Fibroblast of lung (primary cell): ENCODE data around the gene OPRM1. TPM values are rescaled to one million over a fixed set of nuclear protein-coding genes. Genes with fewer than 3 reads are reported as not detected.

Experiments
- DNase-seq, 2 donors: peaks; one replicate each; pipeline versions ENCODE4 v3.0.0 to v3.0.0-alpha.2; 2010; ENCODE audit warnings: low read depth in 2 of 2
- H2AFZ ChIP-seq: 2 replicates; pipeline ENCODE4 v1.5.1; 2012; ENCODE audit warnings: low read length, control low read depth, inconsistent platforms
- H3K27ac ChIP-seq: 2 replicates; pipeline ENCODE4 v1.5.1; 2011; ENCODE audit warnings: low read length, control low read depth; ENCODE audit not compliant: insufficient read depth
- H3K27me3 ChIP-seq: 2 replicates; pipeline ENCODE4 v1.5.1; 2011; ENCODE audit warnings: mild to moderate bottlenecking, low read length; ENCODE audit not compliant: control insufficient read depth, insufficient read depth
- H3K36me3 ChIP-seq: 2 replicates; pipeline ENCODE4 v1.5.1; 2011; ENCODE audit warnings: low read length; ENCODE audit not compliant: control insufficient read depth, insufficient read depth
- H3K4me1 ChIP-seq: 2 replicates; pipeline ENCODE4 v1.5.1; 2011; ENCODE audit warnings: low read length; ENCODE audit not compliant: control insufficient read depth, insufficient read depth; ENCODE audit errors: extremely low read depth
- H3K4me2 ChIP-seq: 2 replicates; pipeline ENCODE4 v1.5.1; 2011; ENCODE audit warnings: low read length, control low read depth; ENCODE audit not compliant: insufficient read depth; ENCODE audit errors: extremely low read depth
- H3K4me3 ChIP-seq, 4 experiments: fragments of 200-600 bp in 1 of 4; sonication (generic) in 1 of 4; replicated peaks in 1 of 4; 2 replicates each; pipeline ENCODE4 v1.5.1; 2011 to 2016; ENCODE audit warnings: low read length in 4 of 4, low read depth in 3 of 4, mild to moderate bottlenecking in 3 of 4, control low read depth in 2 of 4, inconsistent platforms in 1 of 4, mixed read lengths in 1 of 4; ENCODE audit not compliant: insufficient read depth in 1 of 4; ENCODE audit errors: control extremely low read depth in 1 of 4
- H3K79me2 ChIP-seq: 2 replicates; pipeline ENCODE4 v1.5.1; 2012; ENCODE audit warnings: mild to moderate bottlenecking, low read length, inconsistent platforms; ENCODE audit not compliant: control insufficient read depth, insufficient read depth
- H3K9ac ChIP-seq: 2 replicates; pipeline ENCODE4 v1.5.1; 2011; ENCODE audit warnings: mild to moderate bottlenecking, low read length, control low read depth; ENCODE audit not compliant: insufficient read depth
- H3K9me3 ChIP-seq: 2 replicates; pipeline ENCODE4 v1.5.1; 2012; ENCODE audit warnings: low read depth, low read length; ENCODE audit not compliant: control insufficient read depth, insufficient read depth
- H4K20me1 ChIP-seq: 2 replicates; pipeline ENCODE4 v1.5.1; 2011; ENCODE audit warnings: low read length; ENCODE audit not compliant: control insufficient read depth, insufficient read depth; ENCODE audit errors: extremely low read depth
- CTCF ChIP-seq, 2 donors: IDR thresholded peaks in 1 of 2; conservative IDR thresholded peaks in 1 of 2; 1 replicate in 1 of 2; 2 replicates in 1 of 2; pipeline ENCODE4 v1.5.1; 2011 to 2012; ENCODE audit warnings: low read length in 2 of 2, control low read depth in 1 of 2, inconsistent platforms in 1 of 2, low read depth in 1 of 2, mild to moderate bottlenecking in 1 of 2
- EZH2 ChIP-seq: IDR thresholded peaks from 2 replicates; pipeline ENCODE4 v1.5.1; 2012; ENCODE audit warnings: low read length, control low read depth, mild to moderate bottlenecking; ENCODE audit errors: missing control alignments
- polyA plus RNA-seq, 2 donors: library from polyadenylated mRNA; depleted of rRNA in 1 of 2; stranded (reverse) in 1 of 2; unstranded in 1 of 2; fragments of >200 nt; gene quantifications; 2 replicates each; pipeline ENCODE4 v1.2.1, GENCODE V29; 2011 to 2012; ENCODE audit warnings: missing spikeins in 1 of 2
- total RNA-seq: library from RNA; depleted of rRNA; stranded (reverse); fragments of >200 nt; gene quantifications from 2 replicates; pipeline ENCODE4 v1.2.1, GENCODE V29; 2014

OPRM1 gene
- total and polyA plus RNA-seq, 2 donors (not counting 1 experiment from before 2014, with no cell fraction given) = not detected

DNA sequence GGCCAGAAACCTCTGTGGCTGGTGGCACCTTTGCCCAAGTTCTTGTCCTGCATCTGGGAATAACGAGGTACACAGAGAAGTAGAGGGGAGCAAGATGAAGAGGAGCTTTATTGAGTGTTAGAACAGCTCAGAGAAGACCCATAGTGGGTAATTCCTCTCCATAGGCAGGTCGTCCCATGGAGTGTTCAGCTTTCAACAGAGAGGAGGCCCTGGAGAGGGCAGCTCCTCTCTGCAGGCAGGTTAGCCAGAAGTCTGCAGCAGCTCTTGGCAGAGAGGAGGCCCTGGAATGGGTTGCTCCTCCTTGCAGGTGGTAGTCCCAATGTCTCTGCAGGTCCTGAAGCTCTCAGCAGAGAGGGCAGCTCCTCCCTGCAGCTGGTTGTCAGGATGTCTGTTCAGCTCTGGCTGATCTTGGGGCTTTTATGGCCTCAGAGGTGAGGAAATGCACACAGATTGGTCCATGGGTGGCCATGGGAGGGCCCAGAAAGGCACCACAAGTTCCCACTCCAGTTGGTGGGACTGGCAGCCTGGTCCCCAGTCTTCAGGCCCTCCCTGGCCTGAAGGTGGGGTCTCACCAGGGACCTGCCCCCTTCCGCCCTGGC, 228.6 kb downstream of the OPRM1 start:
- Histone ChIP-seq H3K9ac (no peak overlapping the region), H3K4me1 (no peaks in the 10 kb centered on the region)
- TF ChIP-seq EZH2 = no peak
- TF ChIP-seq CTCF (conservative IDR thresholded peaks at IDR 0.05 in 1 of 2, IDR thresholded peaks at IDR 0.05 in 1 of 2; ENCODE audit: low read depth in 1 of 2, low read length in 2 of 2) = no peak

GRCh38 chr6:154268486-154268885, 229.4 kb downstream of the OPRM1 start:
- Histone ChIP-seq H4K20me1 (no peaks in the 10 kb centered on the region), H3K79me2 (no peaks in the 10 kb centered on the region), H3K9me3 (no peaks in the 10 kb centered on the region), H3K4me2 (no peak overlapping the region), H3K4me1 (no peaks in the 10 kb centered on the region), H3K27me3 (no peaks in the 10 kb centered on the region), H2AFZ (no peak overlapping the region), H3K4me3 (no peak overlapping the region), H3K36me3 (no peaks in the 10 kb centered on the region), H3K9ac (no peak overlapping the region), H3K27ac (no peak overlapping the region)
- DNase-seq = no peak
- TF ChIP-seq CTCF (conservative IDR thresholded peaks at IDR 0.05 in 1 of 2, IDR thresholded peaks at IDR 0.05 in 1 of 2; ENCODE audit: low read depth in 1 of 2, low read length in 2 of 2) = no peak
- TF ChIP-seq EZH2 = no peak

More for the DNA sequence above, 228.6 kb downstream of the OPRM1 start:
- Histone ChIP-seq H3K79me2 (no peaks in the 10 kb centered on the region), H3K27ac (no peak overlapping the region), H3K27me3 (no peaks in the 10 kb centered on the region), H3K4me3 (no peak overlapping the region), H3K4me2 (no peak overlapping the region), H2AFZ (no peak overlapping the region), H4K20me1 (no peaks in the 10 kb centered on the region), H3K9me3 (no peaks in the 10 kb centered on the region), H3K36me3 (no peaks in the 10 kb centered on the region)
- DNase-seq = no peak

- H3K4me2 ChIP-seq = no peak overlapping the region
- no peak overlapping the region for H3K27ac ChIP-seq
- DNase-seq = no peak
- no peaks in the 10 kb centered on the region for H3K4me1 ChIP-seq
- H3K79me2 ChIP-seq = no peaks in the 10 kb centered on the region
- H2AFZ ChIP-seq = no peak overlapping the region
- H3K27me3 ChIP-seq = no peaks in the 10 kb centered on the region
- H3K4me3 ChIP-seq = no peak overlapping the region
- no peak overlapping the region for H3K9ac ChIP-seq
- no peaks in the 10 kb centered on the region for H3K36me3 ChIP-seq
- no peaks in the 10 kb centered on the region for H3K9me3 ChIP-seq
- no peak for TF ChIP-seq CTCF (conservative IDR thresholded peaks at IDR 0.05 in 1 of 2, IDR thresholded peaks at IDR 0.05 in 1 of 2; ENCODE audit: low read depth in 1 of 2, low read length in 2 of 2)
- TF ChIP-seq EZH2 = no peak
- H4K20me1 ChIP-seq = no peaks in the 10 kb centered on the region
These were observed 235.1 kb downstream of the OPRM1 start for GRCh38 chr6:154274168-154274567.
